Neuronal stem cell (in vitro differentiated cells): ENCODE data around the gene RAP1GDS1.

Experiments used
- DNase-seq: peaks from one replicate; pipeline ENCODE4 v3.0.0-alpha.2; 2013; ENCODE audit warnings: low spot score
- H2AFZ ChIP-seq: one replicate; pipeline ENCODE4 v1.6.1; 2013; ENCODE audit warnings: mild to moderate bottlenecking, low read length, inconsistent platforms
- H2AK5ac ChIP-seq: 2 replicates; pipeline ENCODE4 v1.6.1; 2013; ENCODE audit warnings: low read depth, mild to moderate bottlenecking, inconsistent platforms, low read length, moderate library complexity, mixed read lengths
- H2BK120ac ChIP-seq: 2 replicates; pipeline ENCODE4 v1.6.1; 2013; ENCODE audit warnings: low read depth, mild to moderate bottlenecking, inconsistent platforms, low read length, moderate library complexity, mixed read lengths
- H2BK12ac ChIP-seq: one replicate; pipeline ENCODE4 v1.6.1; 2013; ENCODE audit warnings: low read length, inconsistent platforms
- H2BK15ac ChIP-seq: 2 replicates; pipeline ENCODE4 v1.6.1; 2013; ENCODE audit warnings: mild to moderate bottlenecking, low read length, inconsistent platforms, mixed read lengths
- H2BK5ac ChIP-seq: one replicate; pipeline ENCODE4 v1.6.1; 2013; ENCODE audit warnings: inconsistent platforms, mild to moderate bottlenecking, low read length, moderate library complexity
- H3K14ac ChIP-seq: one replicate; pipeline ENCODE4 v1.6.1; 2013; ENCODE audit warnings: low read length, inconsistent platforms
- H3K18ac ChIP-seq: 2 replicates; pipeline ENCODE4 v1.6.1; 2013; ENCODE audit warnings: low read length, inconsistent platforms
- H3K23ac ChIP-seq: 2 replicates; pipeline ENCODE4 v1.6.1; 2013; ENCODE audit warnings: low read depth, mild to moderate bottlenecking, mixed read lengths, low read length, inconsistent platforms; ENCODE audit not compliant: poor library complexity
- H3K27ac ChIP-seq: replicated peaks from 3 replicates; pipeline ENCODE4 v1.5.1; 2013; ENCODE audit warnings: low read length, inconsistent platforms
- H3K27me3 ChIP-seq, 3 experiments: 2 replicates each; pipeline ENCODE4 v1.6.1; 2013; ENCODE audit warnings: low read length in 3 of 3, mild to moderate bottlenecking in 2 of 3, inconsistent platforms in 1 of 3, low read depth in 1 of 3, mixed read lengths in 1 of 3, moderate library complexity in 1 of 3; ENCODE audit not compliant: control insufficient read depth in 3 of 3, insufficient read depth in 3 of 3
- H3K36me3 ChIP-seq, 2 donors: replicated peaks in 1 of 2; 2 replicates each; pipeline ENCODE4 v1.6.1; 2013; ENCODE audit warnings: low read length in 2 of 2; ENCODE audit not compliant: control insufficient read depth in 2 of 2, insufficient read depth in 2 of 2
- H3K4ac ChIP-seq: 2 replicates; pipeline ENCODE4 v1.6.1; 2013; ENCODE audit warnings: inconsistent platforms, mild to moderate bottlenecking, low read length, moderate library complexity
- H3K4me1 ChIP-seq, 2 donors: 1 replicate in 1 of 2; 2 replicates in 1 of 2; pipeline ENCODE4 v1.6.1; 2013; ENCODE audit warnings: low read length in 2 of 2, low read depth in 1 of 2; ENCODE audit not compliant: control insufficient read depth in 2 of 2, insufficient read depth in 1 of 2
- H3K4me2 ChIP-seq: one replicate; pipeline ENCODE4 v1.6.1; 2013; ENCODE audit warnings: mild to moderate bottlenecking, low read length, inconsistent platforms; ENCODE audit not compliant: insufficient read depth, poor library complexity, severe bottlenecking
- H3K4me3 ChIP-seq, 2 donors: 2 replicates each; pipeline ENCODE4 v1.5.1; 2013; ENCODE audit warnings: low read length in 2 of 2, mild to moderate bottlenecking in 2 of 2, inconsistent platforms in 1 of 2, moderate library complexity in 1 of 2
- H3K79me1 ChIP-seq: one replicate; pipeline ENCODE4 v1.6.1; 2013; ENCODE audit warnings: low read depth, mild to moderate bottlenecking, inconsistent platforms, low read length, moderate library complexity
- H3K9ac ChIP-seq: one replicate; pipeline ENCODE4 v1.6.1; 2013; ENCODE audit warnings: mild to moderate bottlenecking, low read depth, low read length, inconsistent platforms; ENCODE audit not compliant: poor library complexity
- H3K9me3 ChIP-seq, 2 donors: replicated peaks in 1 of 2; 2 replicates each; pipeline versions ENCODE3 to v1.6.1; 2013; ENCODE audit warnings: low read length in 2 of 2, mild to moderate bottlenecking in 2 of 2, inconsistent platforms in 1 of 2, low read depth in 1 of 2, mixed read lengths in 1 of 2, moderate library complexity in 1 of 2; ENCODE audit not compliant: control insufficient read depth in 2 of 2, insufficient read depth in 1 of 2
- H4K8ac ChIP-seq: one replicate; pipeline ENCODE4 v1.6.1; 2013; ENCODE audit warnings: low read depth, mild to moderate bottlenecking, inconsistent platforms, low read length, moderate library complexity
- H4K91ac ChIP-seq: one replicate; pipeline ENCODE4 v1.6.1; 2013; ENCODE audit warnings: low read length, low read depth, mild to moderate bottlenecking, inconsistent platforms; ENCODE audit not compliant: poor library complexity
- WGBS, 2 donors: extraction: QIAGEN DNeasy Blood & Tissue Kit; methylation state at CpG; one replicate each; pipeline ENCODE4 v1.1.7; 2013; ENCODE audit warnings: missing lambda C conversion rate in 2 of 2, mixed read lengths in 1 of 2; ENCODE audit not compliant: insufficient read length in 2 of 2, insufficient replicate concordance in 1 of 2; ENCODE audit errors: extremely low coverage in 2 of 2; 5-methylcytosine and 5-hydroxymethylcytosine counted together

The RAP1GDS1 gene

GRCh38 chr4:98482847-98483806 is 221.9 kb downstream of the RAP1GDS1 start:
- no peaks in the 10 kb centered on the region for H3K27me3 ChIP-seq
- peak overlapping the region; percentile 66 for H3K23ac ChIP-seq
- H3K18ac ChIP-seq = peak overlapping the region; percentile 5
- H3K9ac ChIP-seq = no peak overlapping the region
- H3K36me3 ChIP-seq = no peaks in the 10 kb centered on the region
- H2AK5ac ChIP-seq = no peak overlapping the region
- H2AFZ ChIP-seq = no peak overlapping the region
- no peak overlapping the region for H2BK12ac ChIP-seq
- H3K4me2 ChIP-seq = no peak overlapping the region
- H3K4ac ChIP-seq = no peak overlapping the region
- H4K91ac ChIP-seq = no peak overlapping the region
- H2BK120ac ChIP-seq = no peak overlapping the region
- H3K79me1 ChIP-seq = no peaks in the 10 kb centered on the region
- no peaks in the 10 kb centered on the region for H3K9me3 ChIP-seq
- H3K4me1 ChIP-seq = peaks cover 0 to 1% of the 10 kb centered on the region in 2 donors
- no peak overlapping the region for H3K14ac ChIP-seq
- DNase-seq = no peak
- H2BK5ac ChIP-seq = no peak overlapping the region
- no peak overlapping the region for H4K8ac ChIP-seq
- H2BK15ac ChIP-seq = no peak overlapping the region
- no peak overlapping the region for H3K4me3 ChIP-seq
- whole genome bisulfite sequencing, 2 donors = no CpG with 5 or more reads among the region's 10 CpGs
- H3K27ac ChIP-seq = no peak overlapping the region

- no peak for DNase-seq
- H2AK5ac ChIP-seq = no peak overlapping the region
- no peak overlapping the region for H3K18ac ChIP-seq
- H3K9me3 ChIP-seq = no peaks in the 10 kb centered on the region
- H2AFZ ChIP-seq = no peak overlapping the region
- H4K8ac ChIP-seq = no peak overlapping the region
- H3K27me3 ChIP-seq = no peaks in the 10 kb centered on the region
- no CpG with 5 or more reads among the region's 3 CpGs for WGBS, 2 donors
- peaks cover 0 to 1% of the 10 kb centered on the region in 2 donors for H3K4me1 ChIP-seq
- H3K14ac ChIP-seq = no peak overlapping the region
- no peak overlapping the region for H2BK12ac ChIP-seq
- no peak overlapping the region for H3K27ac ChIP-seq
- H3K9ac ChIP-seq = no peak overlapping the region
- no peak overlapping the region for H4K91ac ChIP-seq
- no peaks in the 10 kb centered on the region for H3K36me3 ChIP-seq
- no peak overlapping the region for H2BK5ac ChIP-seq
- no peaks in the 10 kb centered on the region for H3K79me1 ChIP-seq
- no peak overlapping the region for H3K4ac ChIP-seq
- no peak overlapping the region for H2BK15ac ChIP-seq
- H3K23ac ChIP-seq = no peak overlapping the region
- H3K4me3 ChIP-seq = no peak overlapping the region
- H2BK120ac ChIP-seq = no peak overlapping the region
- H3K4me2 ChIP-seq = no peak overlapping the region
Measured at GRCh38 chr4:98484031-98484430, 222.8 kb downstream of the RAP1GDS1 start.

DNA sequence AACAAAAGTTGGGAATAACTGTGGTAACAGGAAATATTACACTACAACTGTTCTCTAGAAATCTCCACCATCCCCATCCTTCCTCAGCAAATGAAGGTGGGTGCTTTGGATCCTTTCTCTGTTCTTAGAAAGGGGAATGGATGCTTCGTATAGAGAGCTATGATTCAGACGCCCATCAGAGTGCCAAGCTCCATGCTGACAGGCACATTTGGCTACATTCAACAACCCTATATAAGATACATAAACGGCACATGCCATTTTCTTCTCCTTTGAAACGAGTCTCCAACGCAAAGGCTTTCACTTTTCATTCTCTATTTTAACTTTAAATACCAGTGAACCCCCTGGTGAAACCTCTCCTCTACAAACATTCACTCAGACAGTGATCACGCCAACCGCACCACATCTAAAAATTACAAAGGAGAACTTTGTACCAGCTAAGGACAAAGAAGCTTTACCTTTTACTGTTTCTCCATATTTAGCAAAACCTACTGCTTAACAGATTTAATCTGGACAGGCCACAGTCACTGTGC is 224.7 kb downstream of the RAP1GDS1 start:
- Histone ChIP-seq H4K91ac (no peak overlapping the region), H2BK12ac (no peak overlapping the region), H3K4me2 (no peak overlapping the region), H3K36me3 (no peaks in the 10 kb centered on the region), H3K4me3 (no peak overlapping the region), H3K27ac (no peak overlapping the region), H4K8ac (no peak overlapping the region), H3K4me1 (peaks cover 0 to 1% of the 10 kb centered on the region in 2 donors), H3K9me3 (no peaks in the 10 kb centered on the region), H2AFZ (no peak overlapping the region), H2AK5ac (no peak overlapping the region), H3K9ac (no peak overlapping the region), H3K23ac (no peak overlapping the region), H3K14ac (no peak overlapping the region), H3K18ac (no peak overlapping the region), H2BK15ac (no peak overlapping the region), H3K4ac (no peak overlapping the region), H3K27me3 (no peaks in the 10 kb centered on the region), H3K79me1 (no peaks in the 10 kb centered on the region), H2BK120ac (no peak overlapping the region), H2BK5ac (no peak overlapping the region)
- DNase-seq = no peak
- no CpG with 5 or more reads among the region's 7 CpGs for WGBS, 2 donors

- no CpG with 5 or more reads among the region's 3 CpGs for WGBS, 2 donors
Measured at GRCh38 chr4:98490251-98490650, 229.1 kb downstream of the RAP1GDS1 start.

More at GRCh38 chr4:98490251-98490650, 229.1 kb downstream of the RAP1GDS1 start:
- H4K91ac ChIP-seq = no peak overlapping the region
- H3K36me3 ChIP-seq = no peaks in the 10 kb centered on the region
- no peak overlapping the region for H3K14ac ChIP-seq
- H2BK12ac ChIP-seq = no peak overlapping the region
- H2BK5ac ChIP-seq = no peak overlapping the region
- H2BK120ac ChIP-seq = no peak overlapping the region
- no peaks in the 10 kb centered on the region for H3K9me3 ChIP-seq
- H3K4me2 ChIP-seq = no peak overlapping the region
- H4K8ac ChIP-seq = no peak overlapping the region
- no peak overlapping the region for H2AFZ ChIP-seq
- H3K27me3 ChIP-seq = no peaks in the 10 kb centered on the region
- no peak overlapping the region for H3K27ac ChIP-seq
- H3K9ac ChIP-seq = no peak overlapping the region
- H2AK5ac ChIP-seq = no peak overlapping the region
- no peak overlapping the region for H3K4ac ChIP-seq
- no peak overlapping the region for H2BK15ac ChIP-seq
- H3K4me1 ChIP-seq = peaks cover 7 to 9% of the 10 kb centered on the region in 2 donors
- no peaks in the 10 kb centered on the region for H3K79me1 ChIP-seq
- H3K18ac ChIP-seq = no peak overlapping the region
- H3K23ac ChIP-seq = no peak overlapping the region
- no peak overlapping the region for H3K4me3 ChIP-seq
- DNase-seq = no peak
